GM21717 (cell line): ENCODE data around the gene STXBP4.
A peak's percentile ranks its signal among the peaks of the same experiment; 100 is the strongest.

ENCODE experiments used
- ATAC-seq: cut with Tn5 transposase; IDR thresholded peaks from one replicate; pipeline ENCODE4 v1.9.1; 2021; ENCODE audit warnings: mild to moderate bottlenecking, moderate library complexity; ENCODE audit not compliant: unreplicated experiment

STXBP4 gene, protein sequence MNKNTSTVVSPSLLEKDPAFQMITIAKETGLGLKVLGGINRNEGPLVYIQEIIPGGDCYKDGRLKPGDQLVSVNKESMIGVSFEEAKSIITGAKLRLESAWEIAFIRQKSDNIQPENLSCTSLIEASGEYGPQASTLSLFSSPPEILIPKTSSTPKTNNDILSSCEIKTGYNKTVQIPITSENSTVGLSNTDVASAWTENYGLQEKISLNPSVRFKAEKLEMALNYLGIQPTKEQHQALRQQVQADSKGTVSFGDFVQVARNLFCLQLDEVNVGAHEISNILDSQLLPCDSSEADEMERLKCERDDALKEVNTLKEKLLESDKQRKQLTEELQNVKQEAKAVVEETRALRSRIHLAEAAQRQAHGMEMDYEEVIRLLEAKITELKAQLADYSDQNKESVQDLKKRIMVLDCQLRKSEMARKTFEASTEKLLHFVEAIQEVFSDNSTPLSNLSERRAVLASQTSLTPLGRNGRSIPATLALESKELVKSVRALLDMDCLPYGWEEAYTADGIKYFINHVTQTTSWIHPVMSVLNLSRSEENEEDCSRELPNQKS

DNA sequence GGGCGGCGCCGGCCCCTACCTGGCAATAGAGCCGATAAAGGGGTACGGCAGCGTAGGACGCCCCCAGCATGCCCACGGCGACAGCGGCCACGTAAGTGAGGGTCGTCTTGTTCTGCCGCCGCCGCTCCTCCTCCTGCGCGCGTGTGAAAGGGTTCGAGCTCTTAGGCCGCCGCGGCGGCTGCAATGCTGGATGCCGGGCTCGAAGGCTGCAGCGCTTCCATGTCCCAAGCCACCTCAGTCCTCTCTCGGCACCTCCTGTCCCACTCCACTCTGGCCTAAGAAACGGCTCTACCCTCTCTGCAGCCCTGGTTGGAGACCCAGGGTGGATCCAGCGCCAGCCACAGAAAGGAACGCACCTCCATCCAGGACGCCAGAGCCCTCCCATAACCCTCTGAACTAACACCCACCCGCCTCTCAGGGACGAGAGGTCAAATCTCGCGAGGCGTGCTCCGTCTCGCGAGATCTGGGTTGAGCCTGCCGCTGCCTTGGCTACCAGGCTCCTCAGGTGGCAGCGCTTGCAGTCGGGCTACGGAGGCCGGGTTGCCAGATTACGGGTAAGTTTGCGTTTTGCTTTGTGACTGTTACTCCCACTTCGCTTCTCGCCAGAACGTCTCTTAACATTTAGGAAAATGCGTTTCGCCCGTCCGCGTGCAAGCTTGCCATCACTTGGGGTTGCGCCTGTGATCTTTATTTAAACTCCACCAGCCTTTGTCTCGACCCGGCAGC lies at the start of gene STXBP4, which contains the start of gene COX11:
Gene STXBP4 (plus strand): TSS at position 504 of the 726 bp plus-strand sequence. CDS start 17,455 bp downstream, outside the sequence.
Gene COX11 (minus strand): TSS at position 393 of the 726 bp plus-strand sequence. CDS start 8 bp downstream, at position 385.
- ATAC-seq = peak; percentile 97

DNA sequence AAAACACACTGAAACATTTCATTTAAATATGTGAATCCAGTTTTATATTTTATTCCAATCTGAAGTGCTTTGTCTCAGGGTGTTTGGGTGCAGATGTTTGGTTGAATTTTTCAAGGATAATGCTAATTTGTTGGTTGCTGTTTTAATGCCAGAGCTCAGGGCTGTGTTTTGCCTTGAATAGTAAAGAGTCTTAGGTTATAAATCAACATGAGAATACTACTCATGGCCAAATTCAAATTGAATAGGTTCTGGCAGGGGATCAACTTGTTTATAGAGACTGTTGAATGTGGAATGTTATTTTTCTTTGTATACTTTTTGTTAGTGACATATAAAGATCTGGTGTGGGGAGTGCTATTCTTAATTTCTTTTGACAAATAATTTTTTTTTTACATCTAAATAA lies 49.1 kb upstream of the STXBP4 start:
- ATAC-seq = no peak

DNA sequence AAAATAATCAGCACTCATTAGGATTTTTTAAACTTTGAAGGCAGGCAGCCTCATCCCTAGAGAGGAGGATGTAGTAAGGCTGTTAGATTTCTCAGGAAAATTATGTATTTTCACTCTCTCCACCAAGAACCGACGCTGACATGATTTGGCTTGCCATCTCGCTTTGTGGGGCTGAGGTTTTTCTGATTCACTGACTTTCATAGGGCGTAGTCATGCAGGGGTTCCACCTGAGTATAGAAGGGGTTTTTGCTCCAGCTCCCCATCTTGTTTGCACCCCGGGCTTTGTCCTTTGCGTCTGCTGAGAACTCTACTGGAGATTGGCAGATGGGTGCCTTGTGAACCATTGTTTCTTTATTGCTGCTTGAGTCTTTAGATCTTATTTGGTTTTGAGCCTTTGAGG lies 47.7 kb upstream of the STXBP4 start:
- no peak for ATAC-seq

DNA sequence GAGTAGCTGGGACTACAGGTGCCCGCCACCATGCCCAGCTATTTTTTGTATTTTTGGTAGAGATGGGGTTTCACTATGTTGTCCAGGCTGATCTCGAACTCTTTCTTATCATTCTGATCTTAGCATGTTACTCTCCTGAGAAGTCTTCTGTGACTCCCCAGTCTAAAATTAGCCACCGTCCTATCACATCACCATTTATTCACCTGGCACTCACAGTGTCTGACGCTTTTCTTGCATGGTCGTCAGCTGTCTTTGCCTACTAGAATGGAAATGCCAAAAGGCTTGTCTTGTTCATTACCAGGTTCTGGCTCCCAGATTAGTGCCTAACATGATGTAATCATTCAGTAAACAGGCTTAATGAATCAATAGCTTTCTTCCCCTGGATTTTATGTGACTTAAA lies 44.2 kb upstream of the STXBP4 start:
- no peak for ATAC-seq

DNA sequence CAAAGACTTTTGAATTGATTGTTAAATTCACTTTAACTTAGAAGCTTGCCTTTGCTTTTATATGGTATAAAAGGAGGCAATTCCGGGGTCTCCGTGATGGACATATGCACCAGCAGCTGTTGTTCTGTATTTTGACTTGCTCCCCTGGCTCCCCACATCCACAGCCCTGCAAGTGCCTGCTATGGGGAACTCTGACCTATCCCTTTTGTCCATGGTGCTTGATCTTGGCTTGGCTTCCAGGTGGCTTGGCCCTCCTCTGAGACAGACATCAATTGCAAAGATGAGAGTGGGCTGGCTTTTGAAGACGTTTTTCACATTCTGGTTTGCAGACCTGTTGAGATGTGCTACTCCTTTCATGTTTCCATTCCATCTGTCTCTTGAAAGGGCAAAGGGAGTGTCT lies 41.0 kb upstream of the STXBP4 start:
- ATAC-seq = no peak

DNA sequence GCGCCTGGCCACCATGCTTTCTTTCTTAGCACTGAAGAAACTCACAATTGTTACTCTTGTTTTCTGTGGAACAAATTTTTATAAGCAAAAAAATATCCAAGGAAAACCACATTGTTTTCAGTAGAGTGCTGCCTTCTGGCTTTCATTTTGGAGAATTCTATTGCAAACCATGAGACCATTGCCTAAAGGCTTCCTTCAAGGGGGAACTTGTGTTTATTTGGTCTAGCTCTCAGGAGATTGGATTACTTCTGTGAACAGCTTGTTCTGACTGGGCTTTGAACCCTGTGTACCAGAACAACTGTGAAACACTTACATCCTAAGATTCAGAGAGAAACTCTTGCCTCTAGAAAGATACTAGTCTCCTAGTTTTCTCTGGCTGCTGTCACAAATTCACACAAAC lies 35.9 kb upstream of the STXBP4 start:
- no peak for ATAC-seq

DNA sequence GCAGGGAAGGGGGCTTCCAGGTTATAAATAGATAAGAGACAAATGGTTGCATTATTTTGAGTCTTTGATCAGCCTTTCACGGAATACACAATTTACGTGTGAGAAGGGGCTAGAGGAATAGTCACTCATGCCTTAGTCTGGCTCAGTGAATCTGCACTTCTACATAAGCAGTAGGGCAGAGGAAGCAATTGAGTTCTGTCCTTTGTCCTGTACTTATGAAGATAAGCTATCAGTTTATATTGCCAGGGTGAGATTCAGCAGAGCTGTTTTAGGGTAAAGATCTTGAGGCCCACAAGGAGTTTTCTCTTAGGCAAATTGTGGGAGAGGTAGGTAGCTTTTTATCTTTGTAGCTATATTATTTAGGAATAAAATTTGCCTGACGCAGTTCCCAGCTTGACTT lies 34.6 kb upstream of the STXBP4 start:
- ATAC-seq = no peak

DNA sequence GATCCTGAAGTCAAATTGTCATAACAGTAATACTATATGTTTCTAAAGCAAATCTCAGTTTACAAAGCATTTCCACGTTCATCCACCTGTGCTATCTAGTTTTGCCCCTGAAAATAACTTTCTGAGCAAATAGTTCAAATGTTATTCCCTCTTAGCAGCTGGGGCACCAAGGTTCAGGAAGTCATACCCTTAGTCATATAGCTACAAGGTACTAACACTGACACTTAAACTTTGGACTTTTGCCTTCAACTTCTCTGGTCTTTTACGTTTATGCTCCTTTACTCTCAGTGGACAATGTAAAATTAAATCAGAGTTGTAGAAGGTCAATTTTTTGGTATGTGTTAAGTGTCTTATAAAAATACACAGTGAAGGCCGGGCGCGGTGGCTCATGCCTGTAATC lies 33.1 kb upstream of the STXBP4 start:
- ATAC-seq = no peak

DNA sequence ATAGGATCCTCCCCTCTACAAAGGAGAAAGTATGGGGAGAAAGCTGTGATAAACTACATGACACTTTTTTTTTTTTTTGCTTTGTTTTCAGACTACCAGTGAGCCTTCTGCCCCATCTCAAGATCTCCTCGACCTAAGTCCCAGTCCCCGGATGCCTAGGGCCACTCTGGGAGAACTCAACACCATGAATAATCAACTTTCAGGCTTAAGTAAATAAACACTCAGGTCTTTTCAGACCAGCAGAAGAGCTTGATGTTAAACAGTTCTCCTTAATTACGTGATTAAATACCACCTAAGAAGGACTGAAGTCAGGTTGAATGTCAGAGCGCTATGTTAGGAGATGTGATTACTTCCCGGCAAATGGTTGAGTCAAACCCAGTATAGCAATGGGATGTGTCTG lies 31.5 kb upstream of the STXBP4 start:
- ATAC-seq = no peak

DNA sequence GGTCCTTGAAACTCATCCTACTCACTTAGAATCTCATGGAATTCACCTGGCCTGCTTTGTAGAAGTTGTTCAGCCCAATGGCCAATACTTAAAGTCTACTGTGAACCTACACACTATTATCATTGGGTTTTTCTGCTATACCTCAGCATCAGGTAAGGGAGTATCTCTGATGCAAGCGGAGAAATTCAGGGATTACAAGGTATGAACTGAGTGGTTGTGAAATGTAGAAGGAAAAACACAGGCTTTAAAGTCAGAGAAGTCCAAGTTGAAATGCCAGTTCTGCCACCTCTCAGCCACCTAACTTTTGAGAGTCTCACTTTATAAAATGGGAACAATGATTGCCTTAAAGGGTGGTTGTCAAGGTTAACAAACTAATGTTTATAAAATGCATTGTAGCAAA lies 31.1 kb upstream of the STXBP4 start:
- ATAC-seq = no peak

DNA sequence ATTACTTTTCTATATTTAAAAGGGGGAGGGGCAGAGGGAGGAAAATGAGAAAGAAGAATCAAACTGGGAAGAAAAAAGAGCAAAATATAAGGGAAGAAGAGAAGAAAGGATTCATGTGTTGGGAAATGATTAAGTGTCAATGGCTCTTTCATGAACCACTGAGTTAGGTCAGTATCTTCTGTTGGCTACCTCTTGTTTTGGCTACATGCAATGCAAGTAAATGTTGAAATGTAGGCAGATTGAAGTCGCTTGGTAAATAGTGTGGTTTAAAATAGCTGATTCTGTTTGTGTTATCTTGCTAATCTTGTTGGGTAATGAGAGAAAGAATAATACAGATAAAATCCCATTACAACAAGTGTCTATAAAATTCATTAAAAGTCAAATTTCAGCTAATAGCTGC lies 27.3 kb upstream of the STXBP4 start:
- no peak for ATAC-seq

DNA sequence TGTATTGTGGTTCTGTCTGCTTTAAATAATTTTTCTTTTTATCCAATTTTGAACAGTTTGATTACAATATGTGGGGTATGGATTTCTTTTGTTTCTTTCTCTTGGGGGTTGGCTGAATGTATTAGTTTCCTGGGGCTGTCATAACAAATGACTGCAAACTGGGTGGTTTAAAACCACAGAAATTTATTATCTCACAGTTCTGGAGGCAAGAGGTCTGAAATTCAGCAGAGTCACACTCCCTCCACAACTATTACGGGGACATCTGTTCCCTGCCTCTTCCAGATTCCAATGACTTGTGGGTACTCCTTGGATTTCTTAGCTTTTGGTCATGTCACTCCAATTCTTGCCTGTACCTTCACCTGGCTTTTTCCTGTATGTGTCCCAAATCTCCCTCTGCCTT lies 23.8 kb upstream of the STXBP4 start:
- no peak for ATAC-seq

DNA sequence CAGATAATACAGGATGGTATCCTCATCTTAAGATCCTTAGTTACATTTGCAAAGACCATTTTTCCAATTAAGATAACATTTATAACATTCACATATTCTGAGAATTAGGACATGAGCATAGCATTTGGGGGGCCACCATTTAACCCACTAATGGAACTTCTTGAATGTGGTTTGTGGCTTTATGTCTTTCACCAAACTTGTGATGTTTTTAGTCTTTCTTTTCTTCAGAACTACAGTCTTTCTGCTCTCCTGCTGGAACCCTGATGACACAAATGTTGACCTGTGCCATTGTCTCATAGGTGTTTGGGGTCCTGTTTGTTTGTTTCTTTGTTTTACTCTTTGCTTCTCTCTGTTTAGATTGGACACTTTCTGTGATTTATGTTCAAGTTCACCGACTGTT lies 23.3 kb upstream of the STXBP4 start:
- ATAC-seq = no peak

DNA sequence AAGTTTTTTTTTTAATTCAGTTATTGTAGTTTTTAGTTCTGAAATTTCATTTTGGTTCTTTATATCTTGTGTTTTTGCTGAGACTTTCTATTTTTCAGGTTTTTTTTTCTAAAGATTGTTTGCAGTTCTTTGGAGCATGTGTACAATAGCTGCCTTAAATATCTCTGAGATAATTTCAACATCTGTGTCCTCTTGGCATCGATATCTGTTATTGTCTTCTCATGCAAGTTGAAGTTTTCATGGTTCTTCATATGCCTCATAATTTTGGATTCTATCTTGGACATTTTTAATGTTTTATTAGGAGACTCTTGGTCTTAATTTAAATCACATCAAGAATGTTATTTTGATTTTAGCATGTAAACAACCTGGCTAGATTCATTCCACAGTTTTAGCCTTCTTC lies 22.9 kb upstream of the STXBP4 start:
- ATAC-seq = no peak

DNA sequence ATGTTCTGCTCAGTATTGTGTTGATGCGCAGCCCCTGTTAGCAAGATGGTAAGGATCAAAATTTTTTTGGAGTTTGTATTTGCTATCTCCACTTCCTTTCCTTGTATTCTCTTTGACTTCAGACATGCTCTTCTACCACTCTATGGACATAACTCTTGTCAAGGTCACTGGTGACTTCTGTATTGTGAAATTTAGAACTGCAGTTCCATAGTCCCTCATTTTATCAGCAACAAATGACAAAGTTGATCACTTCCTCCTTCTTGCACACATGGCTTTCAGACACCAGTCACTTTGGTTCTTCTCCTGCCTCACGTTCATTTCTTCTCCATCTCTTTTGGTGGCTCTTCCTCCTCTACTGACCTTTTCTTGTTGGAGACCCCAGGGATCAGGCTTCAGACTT lies 21.2 kb upstream of the STXBP4 start:
- ATAC-seq = no peak

DNA sequence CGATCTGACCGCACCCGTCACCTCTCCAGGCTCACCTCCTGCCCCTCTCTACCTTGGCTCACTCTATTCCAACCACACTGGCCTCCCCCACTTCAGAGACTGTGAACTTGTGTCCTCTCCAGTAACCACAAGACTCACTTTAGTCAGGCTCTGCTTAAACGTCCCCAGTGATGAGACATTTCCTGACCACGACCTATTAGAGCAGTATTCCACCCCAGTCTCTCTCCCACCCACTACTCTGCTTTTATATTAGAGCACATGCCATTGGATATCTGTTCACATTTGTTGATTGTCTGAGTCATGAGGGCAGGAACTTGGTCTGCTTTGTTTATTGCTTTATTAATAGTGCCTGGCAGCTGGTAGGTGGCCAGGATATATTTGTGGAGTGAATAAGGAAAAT lies 20.2 kb upstream of the STXBP4 start:
- ATAC-seq = no peak

DNA sequence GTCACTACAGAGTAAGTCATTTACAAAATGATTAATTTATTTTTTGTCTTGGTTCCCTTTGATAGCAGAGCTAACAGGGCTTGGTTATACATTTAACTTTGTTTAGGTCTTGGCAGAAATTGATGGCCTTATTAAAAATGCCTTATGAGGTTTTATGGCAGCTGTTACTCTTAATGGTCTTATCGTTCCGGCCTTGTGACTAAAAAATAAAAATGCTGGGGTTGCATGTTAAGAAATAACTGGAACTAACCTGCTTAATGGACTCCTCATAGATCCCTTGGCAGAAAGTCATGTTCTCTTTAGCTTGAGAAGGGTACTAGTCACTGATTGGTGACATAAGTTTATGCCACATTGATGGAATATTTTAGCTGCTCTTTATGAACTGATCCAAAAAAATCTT lies 18.4 kb upstream of the STXBP4 start:
- ATAC-seq = no peak

DNA sequence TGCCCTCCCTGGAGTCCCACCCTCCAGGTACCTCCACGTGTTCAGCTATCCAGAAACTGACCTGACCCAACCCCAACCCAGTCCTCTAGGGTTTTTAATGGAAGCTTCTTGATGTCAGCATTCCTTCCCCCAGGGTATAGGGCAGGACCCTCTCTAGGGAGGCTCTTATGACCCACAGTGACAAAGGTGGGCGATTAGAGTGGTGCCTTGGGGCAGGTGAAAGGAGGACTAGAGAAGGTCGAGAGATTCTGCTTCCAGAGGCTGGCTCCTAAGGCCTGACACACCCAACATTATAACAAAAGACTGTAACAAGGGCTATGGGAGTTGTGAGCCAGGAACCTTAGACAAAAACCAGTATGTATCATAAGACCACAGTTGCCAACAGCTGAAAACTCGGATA lies 17.3 kb upstream of the STXBP4 start:
- ATAC-seq = no peak

DNA sequence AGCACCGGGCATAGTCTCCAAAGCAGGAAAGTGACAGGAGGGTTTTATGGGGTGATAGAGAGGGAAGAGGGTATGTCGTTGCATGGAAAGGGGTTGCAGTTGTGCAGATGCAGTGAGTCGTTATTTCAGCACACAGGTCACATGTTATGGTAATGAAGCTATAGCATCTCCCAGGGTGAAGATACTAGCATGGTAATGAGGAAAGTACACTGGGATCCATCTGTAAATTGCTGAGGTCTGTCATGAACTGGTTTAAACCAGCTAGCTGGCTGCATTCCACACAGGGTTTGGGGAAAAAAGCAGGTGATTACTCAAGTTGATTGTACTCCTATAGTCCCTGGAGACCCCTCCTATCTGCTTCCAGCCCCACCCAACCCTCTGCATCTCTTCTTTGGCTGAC lies 11.8 kb upstream of the STXBP4 start:
- ATAC-seq = no peak

DNA sequence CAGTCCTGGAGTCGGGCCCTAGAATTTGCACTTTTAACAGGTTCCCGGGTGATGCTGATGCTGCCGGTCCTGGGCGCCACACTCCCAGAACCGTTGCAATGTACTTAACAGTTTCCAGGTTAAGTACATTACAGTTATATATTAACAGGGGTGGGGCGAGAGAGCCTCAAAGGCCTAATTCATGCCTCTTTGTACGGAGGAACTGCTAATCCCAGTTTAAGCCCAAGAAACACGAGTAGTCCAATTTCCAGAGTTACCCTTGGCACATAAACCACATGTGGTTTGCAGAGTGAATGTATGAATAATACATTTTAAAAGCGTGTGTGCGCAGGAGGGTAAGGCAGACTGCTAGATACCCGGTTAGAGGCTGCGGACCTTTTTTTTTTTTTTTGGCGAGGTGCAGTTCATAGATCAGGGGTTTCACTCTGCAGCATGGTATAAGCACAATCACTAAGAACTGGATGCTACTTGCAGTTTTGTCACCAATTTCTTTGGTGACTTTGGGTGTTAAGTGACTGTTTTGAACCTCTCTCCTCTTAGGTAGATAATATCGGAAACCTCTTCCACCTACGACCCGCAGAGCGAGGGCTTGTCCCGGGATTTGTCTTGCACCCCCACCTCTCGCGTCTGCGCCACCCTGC lies 824 bp upstream of the STXBP4 start:
- ATAC-seq = peak; percentile 61

DNA sequence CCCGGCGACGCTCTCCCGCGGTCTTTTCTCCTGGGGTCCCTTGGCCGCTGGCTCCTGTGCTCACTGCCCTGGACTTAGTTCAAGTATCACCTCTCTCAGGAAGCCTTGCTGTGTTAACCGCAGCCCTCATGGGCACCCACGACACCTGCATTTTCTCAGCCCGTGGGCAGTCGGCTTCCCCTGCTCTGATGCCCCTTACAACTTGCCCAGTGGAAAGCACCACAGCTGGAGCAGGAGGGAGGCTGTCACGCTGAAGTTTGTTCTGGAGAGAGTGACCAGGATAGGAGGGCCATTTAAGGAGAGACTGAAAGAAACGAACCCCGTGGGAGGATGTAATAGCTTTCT lies 395 bp downstream of the STXBP4 start:
- ATAC-seq = peak; percentile 34
